Activated CD4-positive, alpha-beta T cell treated with anti-CD3 and anti-CD28 coated beads, Interleukin-2, amount 50 U/mL, for 16 hours (primary cell): ENCODE measurements around the gene SEMA6B.
A peak's percentile ranks its signal among the peaks of the same experiment; 100 is the strongest.

Experiments
- DNase-seq: peaks from one replicate; pipeline ENCODE4 v3.0.0-alpha.2; 2020

Gene SEMA6B

DNA sequence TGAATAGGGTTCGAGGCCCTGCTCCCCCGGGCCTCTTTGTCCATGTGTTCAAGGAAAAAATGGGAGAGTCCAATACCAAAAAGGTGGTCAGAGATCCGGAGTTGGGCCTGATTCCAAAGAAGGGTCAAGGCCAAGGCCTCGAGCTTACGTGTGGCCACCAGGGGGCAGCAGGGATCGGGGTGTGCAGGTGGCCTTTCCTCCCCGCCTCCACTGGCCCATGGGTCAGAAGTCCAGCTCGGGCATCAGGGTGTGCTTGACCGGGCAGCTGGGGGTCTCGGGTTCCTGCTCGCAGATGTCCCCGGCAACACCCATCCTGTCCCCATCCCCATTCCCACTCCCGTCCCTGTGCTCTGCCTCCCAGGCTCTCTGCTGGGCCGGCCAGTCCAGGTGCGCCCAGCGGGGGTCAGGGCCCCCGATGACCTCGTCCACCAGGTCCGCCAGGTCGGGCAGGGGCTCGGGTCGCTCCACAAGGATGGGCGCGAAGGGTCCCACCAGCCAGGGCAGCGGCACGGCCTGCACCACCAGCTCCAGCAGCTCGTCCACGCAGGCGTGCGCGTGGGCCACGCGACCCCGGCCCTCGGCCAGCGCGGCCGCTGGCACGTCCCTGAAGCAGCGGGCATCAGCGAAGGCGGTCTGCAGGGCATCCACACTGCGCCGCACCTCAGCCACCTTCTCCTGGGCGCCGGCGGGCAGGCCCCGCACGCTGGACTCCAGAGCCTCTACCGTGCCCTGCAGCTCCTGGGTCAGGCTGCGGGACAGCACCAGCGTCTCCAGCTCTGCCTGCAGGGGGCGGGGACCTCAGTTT is 36.0 kb downstream of the SEMA6B start:
- DNase-seq: peak; percentile 14

DNA sequence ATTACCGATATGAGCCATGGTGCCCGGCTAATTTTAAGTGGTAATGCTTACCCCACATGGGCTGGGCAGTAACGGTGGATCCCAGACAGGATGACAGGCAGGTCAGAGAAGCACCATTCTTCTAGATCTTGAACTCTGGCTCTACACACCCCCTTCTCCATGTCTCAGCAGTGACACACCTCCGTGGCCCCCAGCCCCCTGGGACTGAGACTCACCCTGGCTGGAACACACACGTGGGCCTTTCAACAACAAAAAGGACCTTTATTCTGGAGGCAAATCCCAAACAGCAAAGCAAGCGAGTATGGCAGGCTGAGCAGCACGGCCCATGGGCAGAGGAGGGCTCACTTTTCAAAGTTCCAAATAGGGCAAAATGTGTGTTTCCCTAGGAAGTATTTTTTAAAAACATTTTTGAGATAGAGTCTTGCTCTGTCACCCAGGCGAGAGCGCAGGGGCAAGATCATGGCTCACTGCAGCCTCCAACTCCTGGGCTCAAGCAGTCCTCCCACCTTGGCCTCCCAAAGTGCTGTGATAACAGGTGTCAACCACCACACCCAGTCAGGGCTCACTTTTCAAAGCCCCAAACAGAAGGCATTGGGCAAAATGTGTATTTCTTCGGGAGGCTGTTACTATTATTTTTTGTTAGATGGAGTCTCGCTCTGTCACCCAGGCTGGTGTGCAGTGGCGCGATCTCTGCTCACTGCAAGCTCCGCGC is 37.0 kb downstream of the SEMA6B start:
- no peak for DNase-seq

GRCh38 chr19:4521888-4522242 is 37.6 kb downstream of the SEMA6B start:
- no peak for DNase-seq

DNA sequence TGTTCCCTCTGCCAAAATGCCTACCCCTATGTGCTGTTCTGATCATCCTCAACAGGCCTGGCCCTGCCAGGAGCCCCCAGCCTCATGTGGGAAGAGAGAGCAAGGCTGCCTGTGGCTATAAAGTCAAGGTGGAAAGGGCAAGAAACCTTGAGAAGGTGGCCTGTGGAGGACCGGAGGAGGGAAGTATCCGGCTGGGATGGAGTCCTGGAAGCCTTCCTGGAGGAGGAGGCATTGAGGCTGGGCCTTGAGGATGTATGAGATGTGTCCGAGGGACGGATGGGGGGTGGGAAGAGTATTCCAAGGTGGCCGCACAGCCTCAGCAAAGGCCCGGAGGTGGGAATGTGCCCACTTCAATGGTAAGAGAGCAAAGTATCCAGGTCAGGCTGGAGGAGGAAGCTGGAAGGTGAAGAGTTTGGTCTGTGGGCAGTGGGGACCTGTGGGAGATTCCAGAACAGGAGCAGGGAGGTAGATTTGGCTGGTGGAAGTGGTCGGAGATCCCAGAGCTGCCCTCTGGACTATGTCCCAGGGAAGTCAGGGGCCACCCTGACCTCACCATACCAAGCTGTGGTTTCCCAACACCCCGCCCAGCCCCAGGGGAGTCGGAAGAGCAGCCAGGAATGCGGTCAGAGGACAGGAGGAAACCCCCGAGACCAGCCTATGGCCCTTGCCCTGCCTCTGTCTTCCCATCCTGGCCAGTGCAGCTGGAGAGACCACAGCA is 38.2 kb downstream of the SEMA6B start:
- DNase-seq: no peak

GRCh38 chr19:4519521-4520277 is 39.8 kb downstream of the SEMA6B start:
- no peak for DNase-seq

- no peak for DNase-seq
Observed at GRCh38 chr19:4519172-4519496, 40.4 kb downstream of the SEMA6B start.

- DNase-seq: no peak
Observed at GRCh38 chr19:4518345-4519171, 40.9 kb downstream of the SEMA6B start, which contains the start of gene PLIN4. TSS of gene PLIN4 (minus strand) at chr19:4518486. CDS start at chr19:4518272, 214 bp downstream.

- DNase-seq: no peak
Observed at GRCh38 chr19:4517451-4518057, 41.9 kb downstream of the SEMA6B start.

DNA sequence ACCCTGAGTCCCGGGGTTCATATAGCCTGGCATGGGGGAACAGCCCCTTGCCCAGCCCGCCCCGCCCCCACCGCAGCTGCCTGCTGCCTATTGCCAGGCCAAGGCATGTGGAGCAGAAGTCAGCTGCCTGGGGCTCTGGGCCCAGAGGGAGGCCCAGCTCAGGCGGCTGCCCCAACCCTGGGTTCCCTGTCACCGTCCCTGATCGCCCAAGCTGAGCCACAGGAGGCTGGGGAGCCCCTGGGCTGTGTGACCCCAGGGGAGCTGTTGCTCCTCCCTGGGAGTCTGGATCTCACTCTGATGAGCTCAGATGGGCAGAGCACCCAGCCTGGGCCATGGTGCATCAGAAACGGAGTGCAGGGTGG is 42.6 kb downstream of the SEMA6B start:
- DNase-seq: no peak

GRCh38 chr19:4516199-4516938 is 43.1 kb downstream of the SEMA6B start:
- no peak for DNase-seq

GRCh38 chr19:4515732-4516131 is 43.8 kb downstream of the SEMA6B start:
- no peak for DNase-seq

GRCh38 chr19:4513248-4513647 is 46.2 kb downstream of the SEMA6B start:
- DNase-seq: no peak

GRCh38 chr19:4512070-4512469 is 47.4 kb downstream of the SEMA6B start:
- no peak for DNase-seq

DNA sequence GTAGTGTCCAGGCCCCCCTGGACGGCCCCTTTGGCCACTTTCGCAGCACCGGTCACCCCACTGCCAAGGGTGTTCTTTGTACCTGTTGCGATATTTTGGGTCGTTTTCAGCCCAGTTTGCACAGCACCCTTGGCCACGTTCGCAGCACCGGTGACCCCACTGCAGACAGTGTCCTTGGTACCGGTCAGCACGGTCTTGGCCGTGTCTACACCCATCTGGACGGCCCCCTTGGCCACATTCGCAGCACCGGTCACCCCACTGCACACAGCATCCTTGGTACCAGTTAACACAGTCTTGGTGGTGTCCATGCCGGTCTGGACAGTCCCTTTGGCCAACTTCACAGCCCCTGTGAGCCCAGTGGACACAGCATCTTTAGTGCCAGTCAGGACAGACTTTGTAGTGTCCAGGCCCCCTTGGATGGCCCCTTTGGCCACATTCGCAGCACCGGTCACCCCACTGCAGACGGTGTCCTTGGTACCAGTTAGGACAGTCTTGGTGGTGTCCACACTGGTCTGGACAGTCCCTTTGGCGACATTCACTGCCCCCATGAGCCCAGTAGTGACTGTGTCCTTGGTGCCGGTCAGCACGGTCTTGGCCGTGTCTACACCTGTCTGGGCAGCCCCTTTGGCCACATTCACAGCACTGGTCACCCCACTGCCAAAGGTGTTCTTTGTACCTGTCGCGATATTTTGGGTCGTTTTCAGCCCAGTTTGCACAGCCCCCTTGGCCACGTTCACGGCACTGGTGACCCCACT is 48.0 kb downstream of the SEMA6B start:
- DNase-seq: no peak

DNA sequence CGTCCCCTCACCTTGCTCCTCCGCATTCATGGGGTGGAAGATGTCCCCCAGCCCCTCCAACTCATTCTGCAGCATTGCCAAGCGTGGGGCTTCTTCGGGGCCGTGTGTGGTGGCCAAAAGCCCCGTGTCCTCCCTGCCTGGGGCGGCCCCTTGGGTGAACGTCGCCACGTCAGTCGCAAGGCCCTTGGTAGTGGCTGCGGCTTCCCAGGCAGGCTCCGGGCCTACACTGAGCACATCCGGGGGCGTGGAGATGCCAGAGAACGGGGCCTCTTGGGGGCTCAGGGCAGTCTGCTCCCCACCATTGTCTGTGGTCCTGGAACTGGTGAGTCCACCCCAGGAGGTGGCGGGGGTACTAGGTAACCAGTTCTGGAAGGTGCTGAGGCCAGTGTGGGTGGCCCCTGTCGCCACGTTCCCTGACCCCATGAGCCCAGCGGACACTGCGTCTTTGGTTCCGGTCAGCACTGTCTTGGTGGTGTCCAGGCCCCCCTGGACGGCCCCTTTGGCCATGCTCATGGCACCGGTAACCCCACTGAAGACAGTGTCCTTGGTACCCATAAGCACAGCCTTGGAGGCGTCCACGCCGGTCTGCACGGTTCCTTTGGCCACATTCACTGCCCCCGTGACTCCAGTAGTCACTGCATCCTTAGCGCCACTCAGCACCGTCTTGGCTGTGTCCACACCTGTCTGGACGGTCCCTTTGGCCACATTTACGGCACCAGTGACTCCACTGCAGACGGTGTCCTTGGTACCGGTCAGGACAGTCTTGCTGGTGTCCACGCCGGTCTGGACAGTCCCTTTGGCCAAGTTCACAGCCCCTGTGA is 48.8 kb downstream of the SEMA6B start:
- no peak for DNase-seq

- no peak for DNase-seq
Observed at GRCh38 chr19:4508698-4509097, 50.8 kb downstream of the SEMA6B start.

DNA sequence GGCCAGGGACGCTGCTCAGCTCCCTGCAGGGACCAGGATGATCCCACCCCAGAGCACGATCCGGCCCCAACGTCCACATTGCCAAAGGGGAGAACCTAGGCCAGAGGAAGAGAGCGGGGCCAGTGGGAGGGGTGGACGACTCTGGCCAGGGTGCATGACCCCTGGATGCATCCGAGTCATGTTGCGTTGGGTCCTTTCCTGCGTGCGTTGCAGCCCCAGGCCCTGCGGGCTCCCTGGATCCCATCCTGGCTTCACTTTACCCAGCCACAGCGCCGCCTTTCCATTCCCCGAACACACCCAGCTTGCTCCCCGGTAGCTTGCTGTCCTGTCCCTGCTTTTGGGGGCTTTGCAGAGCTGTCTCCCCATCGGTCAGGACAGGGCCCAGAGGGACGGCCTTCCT is 51.7 kb downstream of the SEMA6B start:
- no peak for DNase-seq

GRCh38 chr19:4507150-4507452 is 52.4 kb downstream of the SEMA6B start:
- no peak for DNase-seq

DNA sequence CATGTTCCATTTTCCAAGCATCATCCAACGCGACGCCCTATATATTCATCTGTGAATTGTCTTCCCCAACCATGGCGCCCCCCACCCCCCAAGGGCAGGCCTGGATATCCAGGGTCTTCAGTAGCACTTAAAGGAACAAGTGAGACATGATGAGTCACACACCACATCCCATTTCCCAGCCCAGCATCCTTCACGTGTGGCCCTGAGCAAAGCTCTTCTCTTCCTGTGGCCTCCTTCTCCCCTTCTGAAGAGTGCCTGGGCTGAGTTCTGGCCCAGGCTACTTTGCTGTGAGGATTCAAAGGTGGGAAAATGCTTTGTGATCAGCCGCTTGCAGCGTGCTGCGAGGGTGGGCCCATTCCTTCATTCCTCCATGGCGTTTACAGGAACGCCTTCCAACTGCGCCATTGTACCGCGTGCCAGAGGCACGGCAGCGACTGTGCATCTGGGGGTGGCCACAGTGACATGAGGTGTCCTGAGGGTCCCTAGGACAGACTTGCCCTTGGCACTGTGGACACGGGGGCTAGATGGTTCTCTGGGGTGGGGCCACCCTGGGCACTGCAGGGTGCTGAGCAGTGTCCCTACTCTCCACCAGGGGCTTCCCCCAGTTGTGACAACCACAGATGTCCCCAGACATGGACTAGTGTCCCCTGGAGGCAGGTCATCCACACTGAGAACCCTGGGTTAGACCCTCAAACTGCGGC is 52.9 kb downstream of the SEMA6B start:
- DNase-seq: peak; percentile 15
